GM19372 (cell line): ENCODE measurements around the gene TRDMT1.
"Not testable (repeated sequence)": the region's sequence is repeated elsewhere in the genome, so short reads cannot be mapped to it uniquely, and the experiment has no call there.

ENCODE experiments used
- ATAC-seq: cut with Tn5 transposase; IDR thresholded peaks from one replicate; pipeline ENCODE4 v1.9.1; 2021; ENCODE audit warnings: mild to moderate bottlenecking, low read depth, moderate library complexity; ENCODE audit not compliant: unreplicated experiment

TRDMT1 gene

DNA sequence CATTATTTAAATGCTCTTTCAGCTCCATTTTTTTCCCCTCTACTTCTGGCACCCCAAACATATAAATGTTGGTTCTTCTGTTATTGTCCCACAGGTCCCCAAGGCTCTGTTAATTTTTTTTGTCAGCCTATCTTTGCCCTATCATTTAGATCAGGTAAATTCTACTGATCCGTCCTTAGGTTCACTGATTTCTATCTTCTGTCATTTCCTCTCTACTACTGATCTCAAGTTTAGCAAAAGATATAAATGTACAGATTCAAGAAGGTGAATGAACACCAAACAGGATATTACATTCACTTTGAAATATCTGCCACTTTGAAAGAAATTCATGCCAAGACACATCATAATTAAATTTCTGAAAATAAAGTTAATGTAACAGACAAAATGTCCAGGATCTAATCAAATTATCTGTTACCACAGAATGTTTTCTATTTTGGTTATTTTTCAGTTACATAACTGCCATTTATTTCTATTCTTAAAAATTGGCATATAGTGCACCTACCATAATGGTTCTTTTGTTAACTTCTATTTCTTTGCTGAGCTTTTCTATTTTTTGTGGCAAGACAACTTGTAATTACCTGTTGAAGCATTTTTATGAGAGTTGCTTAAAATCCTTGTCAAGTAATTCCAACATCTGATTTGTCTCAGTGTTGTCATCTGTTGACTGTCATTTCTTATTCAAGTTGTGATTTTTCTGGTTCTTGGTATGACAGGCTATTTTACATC lies 59.8 kb downstream of the TRDMT1 start:
- ATAC-seq, result no peak

DNA sequence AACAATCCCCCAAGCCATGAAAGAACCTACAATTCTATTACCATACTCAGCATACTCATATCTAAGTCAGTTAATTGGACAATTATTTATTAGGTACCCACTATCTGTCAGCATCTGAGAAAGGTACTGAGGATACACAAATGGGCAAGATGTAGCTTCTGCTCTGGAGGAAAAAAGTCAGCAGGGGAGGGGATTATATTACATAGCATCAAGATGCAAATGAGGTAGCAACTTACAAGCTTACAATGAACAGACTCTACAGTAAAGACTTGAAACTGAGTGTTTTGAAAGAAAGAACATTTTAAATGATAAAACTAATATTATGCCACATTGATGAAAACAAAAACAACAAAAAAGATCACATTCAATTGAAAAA lies 61.1 kb downstream of the TRDMT1 start:
- no peak for ATAC-seq

DNA sequence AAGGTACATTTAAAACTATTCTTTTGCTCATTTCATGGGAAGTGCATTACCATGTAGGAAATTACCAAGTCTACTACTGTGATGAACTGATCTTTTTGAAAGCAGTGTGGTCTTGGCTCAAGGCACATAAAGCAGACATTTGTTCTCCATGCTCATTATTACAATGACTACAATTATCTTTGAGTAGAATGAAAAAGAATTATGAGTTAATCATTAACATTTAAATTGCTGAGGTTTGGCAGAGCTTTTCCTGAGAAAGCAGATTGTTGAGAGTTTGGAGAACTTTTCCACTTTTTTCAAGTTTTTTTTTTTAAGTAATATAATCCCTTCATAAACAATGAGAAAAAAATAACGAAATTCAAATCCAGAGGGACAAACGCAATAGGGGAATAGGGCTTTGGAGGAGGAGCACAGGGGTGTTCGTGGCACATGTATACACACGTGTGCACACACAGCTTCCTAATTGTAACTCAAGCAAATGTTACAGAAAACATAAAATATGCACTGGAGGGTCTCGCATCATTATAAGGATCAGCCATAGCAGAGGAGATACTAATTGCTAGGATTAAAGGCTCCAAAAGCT lies 62.9 kb downstream of the TRDMT1 start:
- ATAC-seq, result no peak

DNA sequence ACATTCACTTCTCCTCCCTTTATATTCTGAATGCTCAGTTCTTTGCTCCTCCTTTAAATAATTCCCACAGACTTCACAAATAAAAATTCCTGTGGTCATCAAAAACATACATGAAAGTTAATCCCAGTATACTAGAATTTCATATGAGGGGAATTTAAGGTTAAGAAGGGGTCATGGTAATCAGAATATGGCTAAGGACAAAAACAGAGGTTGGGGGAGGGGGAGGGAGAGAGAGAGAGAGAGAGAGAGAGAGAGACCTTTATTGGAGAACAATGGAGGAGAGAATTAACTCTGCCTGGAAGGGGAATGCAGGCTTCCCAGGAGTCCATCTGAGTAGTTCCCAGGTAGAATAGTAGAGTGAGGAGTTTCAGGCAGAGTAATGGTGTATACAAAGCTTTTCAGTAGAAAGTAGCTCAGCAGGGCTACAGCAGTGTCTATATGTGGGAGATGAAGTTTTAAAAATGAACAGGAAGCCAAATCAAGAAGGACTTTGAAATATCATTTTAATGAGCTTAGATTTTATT lies 66.7 kb downstream of the TRDMT1 start:
- no peak for ATAC-seq

DNA sequence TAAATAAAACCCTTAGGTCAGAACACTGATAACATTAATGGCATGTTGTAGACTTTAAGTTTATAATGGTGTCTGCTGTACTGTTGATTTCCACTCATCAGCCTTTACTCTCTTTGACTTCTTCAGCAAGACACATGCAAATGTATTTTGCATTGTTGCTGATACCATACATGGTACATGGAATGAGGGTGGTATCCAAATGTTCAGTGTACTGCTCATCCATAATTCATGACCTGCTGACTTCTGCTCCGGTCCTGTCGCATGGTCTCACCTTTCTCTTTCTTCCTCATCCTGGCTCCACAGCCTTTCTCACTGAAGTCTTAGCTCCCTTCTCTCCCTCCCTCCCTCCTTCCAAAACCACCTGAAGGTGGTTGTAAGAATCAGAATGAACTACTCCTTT lies 67.2 kb downstream of the TRDMT1 start:
- no peak for ATAC-seq

DNA sequence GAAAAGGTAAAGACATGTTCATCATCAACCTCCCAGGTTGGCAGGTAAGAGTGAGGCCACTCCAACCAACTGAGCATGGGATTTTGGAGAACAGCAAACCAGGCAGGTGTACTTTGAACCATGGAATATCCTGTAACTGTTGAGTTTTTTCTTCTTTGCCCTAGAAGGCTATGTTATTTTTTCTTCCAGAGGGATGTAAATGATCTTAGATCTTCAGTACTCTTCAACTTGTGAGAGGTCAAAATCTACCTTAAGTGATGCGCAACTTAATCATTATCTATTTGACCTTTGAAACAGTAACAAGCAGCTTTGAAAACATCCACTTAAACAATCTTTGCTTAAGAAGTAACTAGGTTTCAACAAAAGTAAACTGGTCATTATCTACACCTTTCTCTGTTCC lies 71.7 kb downstream of the TRDMT1 start, which contains the start of gene CUBN:
Gene CUBN, minus strand, starts transcription at position 71 of the 400 bp plus-strand sequence. Its CDS starts 46 bp downstream, at position 25.
- ATAC-seq, result no peak

DNA sequence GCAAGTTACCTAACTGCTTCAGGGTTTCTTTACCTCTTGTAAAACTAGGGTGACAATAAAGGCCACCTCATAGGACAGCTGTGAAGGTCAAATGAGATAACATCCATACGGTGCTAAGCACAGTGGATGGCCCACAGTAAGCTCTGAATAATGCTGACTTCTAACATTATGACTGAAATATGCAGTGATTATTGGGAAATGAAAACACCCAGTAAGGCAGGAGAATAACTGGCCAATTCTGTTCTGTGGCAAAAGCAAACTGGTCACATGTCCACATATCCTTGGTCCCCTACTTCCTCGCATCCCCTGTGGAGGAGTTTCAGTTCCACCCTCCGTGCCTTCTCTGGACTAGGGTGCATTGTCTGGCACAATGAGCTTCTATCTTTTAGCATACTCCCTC lies 73.2 kb downstream of the TRDMT1 start:
- ATAC-seq, result no peak

DNA sequence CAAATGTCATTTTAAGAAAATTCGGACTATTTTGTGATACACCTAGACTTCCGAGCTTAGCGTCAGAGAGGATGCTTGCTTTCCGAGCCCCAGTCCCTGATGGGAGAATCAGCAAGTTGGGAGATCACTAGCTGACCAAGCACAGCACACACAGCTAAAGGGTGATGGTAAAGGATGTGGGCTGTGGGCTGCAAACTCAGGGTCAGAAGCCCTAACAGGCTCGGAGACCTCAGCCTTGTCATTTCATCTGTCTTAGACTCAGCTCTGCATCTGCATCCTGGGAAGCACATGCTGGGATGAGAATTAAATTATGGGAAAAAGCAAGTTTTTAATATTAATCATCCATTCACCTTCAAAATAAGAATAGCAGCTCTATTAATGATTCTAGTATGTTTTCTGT lies 75.1 kb downstream of the TRDMT1 start:
- no peak for ATAC-seq

DNA sequence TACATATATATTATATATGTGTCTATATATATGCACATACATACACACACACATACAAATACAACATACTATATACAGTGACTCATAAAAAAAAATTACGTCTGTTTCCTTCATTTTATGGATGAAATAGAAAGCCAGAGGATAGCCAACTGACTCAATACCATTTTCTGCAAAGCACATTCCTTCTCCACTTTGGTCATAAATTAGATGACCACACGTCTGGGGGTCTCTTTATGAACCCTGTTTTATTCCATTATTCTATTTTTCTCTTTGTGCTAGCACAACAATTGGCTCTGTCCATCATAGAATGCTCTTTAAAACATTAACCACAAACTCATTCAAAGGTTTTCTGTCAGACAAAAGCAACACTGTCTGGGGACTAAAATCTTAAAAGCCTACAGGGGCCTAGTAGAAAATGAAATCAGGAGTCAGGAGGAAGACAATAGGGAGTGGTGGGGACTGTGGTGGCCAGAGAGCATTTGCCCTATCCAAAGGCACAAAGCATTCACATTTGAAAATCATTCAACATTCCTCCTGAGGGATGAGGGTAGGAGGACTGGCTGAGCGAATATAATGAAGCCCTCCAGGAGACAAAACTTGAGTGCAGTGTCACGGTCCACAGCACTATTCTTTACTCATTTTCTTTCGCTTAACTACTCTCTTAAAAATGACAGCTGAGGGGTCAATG lies 76.1 kb downstream of the TRDMT1 start:
- ATAC-seq, result no peak

DNA sequence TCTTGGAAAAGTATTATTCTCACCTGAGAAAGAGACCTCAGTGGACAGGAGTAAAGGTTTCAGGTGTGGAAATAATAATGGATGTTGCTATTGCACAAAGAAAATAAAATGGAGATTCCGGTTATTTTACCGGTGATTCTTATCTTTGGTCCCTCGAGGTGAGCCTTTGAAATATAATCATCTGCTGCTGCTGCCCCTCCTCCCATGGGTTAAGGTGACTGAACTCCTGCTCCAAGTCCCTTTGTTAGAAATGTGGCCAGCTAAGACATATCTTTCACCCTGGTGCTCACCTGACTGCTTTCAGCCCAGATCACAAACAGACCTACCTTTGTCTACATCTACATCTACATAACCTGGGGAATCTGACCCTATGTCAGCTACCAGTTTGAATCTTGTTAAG lies 77.5 kb downstream of the TRDMT1 start:
- ATAC-seq, result no peak

DNA sequence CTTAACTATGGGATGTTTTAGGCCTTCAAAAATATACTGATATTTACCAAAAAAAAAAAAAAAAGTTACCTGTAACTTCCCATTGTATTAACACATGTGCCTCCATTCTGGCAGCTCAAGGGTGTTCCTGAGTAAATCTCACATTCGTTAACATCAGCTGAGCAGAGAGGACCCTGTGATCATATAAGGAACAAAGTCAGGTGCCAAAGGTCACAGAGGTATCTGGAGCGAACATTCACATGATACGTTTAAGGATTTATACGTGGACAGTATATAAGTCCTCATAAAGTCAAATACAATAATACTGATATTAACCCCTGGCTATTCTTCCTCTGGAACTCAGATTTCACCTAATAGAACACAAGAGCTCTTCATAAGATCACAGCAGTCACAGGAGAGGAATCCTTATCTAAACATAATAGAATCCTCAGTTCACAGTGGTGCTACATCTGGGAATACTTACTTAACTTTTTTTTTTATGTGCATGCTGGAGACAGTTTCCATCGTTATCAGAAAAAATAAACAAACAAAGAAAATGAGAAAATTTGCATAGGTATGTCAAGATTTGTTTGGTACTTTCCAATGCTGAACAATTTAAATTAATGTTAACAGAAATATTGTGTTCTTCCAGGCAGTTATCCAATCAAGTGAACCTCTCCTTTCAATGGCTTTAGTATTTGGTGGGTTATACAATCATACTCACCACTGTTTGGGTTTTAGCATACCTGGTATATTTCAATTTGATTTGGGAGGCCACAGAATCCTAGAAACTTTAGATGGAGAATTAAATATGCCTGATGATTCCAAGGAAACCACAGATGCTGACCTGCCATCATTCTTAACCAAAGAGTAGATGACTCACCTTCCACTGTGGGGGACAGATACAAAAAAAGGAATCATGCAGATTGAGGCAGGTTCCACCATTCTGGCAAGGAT lies 78.5 kb downstream of the TRDMT1 start:
- no peak for ATAC-seq

DNA sequence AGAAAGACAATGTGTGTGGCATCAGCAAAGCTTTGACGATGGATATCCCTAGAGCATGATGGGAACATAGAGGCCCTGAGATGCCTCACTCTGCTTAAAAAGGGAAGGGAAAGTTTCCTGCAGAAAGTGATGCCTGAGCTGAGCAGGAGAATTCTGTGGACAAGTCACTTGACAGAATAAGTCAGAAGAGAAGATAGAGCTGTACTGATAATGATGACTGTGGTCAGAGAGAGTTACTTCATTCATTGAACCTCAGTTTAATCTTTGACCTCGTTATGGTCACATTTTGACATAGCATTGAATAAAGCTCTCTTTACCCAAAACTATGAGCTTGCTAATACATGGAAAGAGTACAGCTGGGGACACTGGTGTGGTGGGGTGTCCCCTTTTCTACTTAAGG lies 79.4 kb downstream of the TRDMT1 start:
- ATAC-seq, result no peak

DNA sequence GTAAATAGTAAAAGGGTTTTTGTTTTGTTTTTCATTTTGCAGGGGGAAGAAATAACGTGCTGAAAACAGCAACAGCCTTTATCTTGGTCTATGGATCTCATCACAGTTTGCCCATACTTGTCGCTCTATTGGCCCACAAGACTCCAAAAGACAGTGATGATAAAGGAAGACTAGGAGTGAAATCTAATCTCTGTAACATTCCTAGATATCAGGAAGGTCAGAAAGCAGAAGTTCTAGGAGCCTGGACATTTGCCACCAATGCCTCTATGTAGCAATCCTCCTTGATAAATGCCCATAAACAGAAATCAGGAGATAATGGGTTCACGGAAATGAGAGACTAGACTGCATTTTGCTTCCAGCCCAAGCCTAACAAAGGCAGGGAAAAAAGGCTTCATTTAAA lies 80.8 kb downstream of the TRDMT1 start:
- no peak for ATAC-seq

DNA sequence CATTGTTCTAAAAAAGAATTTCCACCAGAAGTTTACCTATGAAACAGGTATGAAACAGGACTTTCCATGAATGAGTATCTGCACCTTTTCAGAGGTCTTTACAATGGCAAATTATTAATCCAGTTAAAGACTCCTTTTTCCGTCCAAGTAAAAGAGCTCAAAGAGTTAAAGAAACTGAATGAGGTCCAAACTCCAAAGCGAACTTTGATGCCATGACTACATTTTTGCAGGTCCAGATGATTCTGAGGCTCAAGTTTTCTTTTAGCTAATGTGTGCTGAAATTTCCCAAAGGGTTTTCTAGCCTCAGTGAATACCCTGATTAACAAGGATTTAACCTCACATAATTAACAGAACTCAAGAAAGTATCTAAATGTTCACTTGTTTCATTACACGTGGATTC lies 81.6 kb downstream of the TRDMT1 start:
- no peak for ATAC-seq

DNA sequence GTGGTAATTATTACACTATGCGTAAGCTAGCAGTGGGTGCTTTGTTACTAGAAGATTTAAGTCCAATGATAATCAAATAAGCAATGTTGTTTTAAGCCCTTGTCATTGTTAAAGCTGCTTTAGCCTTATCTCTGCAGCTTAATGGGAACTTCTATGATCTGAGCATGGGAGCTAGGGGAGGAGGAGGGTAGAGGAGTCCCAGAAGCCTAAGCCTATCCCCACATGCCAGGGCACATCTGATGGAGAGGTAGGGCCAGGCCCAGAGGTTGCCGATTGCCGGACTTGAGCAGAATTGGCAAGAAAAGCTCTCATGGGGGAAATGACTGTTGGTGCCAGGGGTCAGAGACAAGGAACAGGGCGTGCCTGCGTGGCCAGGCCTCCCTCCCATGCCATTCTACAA lies 85.3 kb downstream of the TRDMT1 start:
- no peak for ATAC-seq

DNA sequence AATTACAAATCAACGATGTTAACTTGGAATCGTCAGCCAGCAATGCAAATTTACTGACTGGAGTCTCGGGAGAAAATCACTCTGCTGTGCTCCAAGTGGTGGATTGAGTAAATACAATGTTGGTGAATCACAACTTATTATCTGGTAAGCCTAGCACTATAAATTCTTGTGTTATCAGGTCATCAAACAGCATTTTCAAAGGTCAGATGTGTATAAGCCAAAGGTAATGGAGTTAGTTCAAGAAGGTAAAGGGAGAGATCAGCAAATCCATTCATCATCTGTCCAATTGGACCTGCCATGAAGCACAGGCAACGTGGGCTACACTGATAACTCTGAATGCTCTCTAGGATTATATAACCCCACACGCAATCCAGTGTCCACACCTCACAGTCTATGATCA lies 85.8 kb downstream of the TRDMT1 start:
- no peak for ATAC-seq

DNA sequence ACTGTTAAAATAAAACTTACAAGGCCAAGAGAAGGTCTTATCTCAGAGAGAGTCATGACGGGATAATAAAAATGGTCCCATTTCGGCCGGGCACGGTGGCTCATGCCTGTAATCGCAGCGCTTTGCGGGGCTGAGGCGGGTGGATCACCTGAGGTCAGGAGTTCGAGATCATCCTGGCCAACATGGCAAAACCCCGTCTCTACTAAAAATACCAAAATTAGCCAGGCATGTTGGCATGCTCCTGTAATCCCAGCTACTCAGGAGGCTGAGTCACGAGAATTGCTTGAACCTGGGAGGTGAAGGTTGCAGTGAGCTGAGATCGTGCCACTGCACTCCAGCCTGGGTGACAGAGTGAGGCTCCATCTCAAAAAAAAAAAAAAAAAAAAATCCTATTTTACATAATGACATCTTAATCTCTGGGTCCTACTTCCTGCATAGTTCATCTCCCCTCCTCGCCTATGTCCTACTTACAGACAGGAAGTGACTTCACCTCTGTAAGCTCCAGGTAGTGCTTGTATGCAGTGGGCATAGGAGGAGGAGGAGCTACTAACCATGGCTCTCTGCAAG lies 86.5 kb downstream of the TRDMT1 start:
- ATAC-seq, result not testable (repeated sequence)

DNA sequence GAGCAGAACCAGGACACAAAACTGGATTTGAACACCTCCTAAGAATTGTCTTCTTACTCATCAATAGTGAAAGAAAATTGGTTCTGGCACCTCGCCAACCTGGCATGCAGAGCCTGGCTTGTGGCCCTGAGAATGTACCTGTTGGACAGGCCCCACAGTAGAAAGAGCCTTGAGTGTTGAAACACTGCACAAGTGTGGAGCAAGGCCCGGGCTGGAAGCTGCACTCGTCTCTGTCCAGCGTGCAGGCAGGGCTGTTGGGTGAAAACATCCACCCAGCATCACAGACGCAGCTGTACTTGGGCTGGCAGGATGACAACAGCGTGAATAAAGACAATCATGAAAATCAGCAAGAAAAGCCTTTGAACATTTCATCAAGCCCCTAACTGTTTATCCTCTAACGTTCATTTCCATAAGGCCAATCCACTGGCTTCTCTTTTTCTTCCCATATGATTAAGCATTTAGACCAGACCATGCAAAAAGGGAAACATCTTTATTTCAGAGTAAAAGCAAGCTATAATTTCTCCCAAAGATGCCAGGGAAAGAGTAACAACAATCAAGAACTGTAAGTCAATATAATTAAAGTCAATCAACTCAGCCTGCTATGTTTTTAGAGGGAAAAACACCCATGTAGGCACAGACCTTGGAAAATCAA lies 87.5 kb downstream of the TRDMT1 start:
- ATAC-seq, result no peak

DNA sequence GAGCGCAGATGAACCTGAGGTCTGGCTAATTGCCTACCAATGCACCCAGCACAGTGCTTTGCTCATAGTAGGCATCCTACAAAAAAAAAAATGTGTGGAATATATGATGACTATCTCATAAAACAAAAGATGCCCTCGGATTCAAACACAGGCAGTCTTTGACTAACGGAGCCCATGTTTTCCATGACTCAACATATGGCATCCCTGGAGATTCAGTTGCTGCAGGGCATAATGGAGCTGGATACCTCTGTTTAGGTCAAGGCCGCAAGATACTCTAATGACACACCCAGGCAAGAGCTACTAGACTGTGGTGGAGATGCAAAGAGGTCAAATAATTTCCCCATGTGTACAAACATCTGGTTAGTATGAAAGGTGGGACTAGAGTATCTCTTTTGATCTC lies 88.1 kb downstream of the TRDMT1 start:
- no peak for ATAC-seq

DNA sequence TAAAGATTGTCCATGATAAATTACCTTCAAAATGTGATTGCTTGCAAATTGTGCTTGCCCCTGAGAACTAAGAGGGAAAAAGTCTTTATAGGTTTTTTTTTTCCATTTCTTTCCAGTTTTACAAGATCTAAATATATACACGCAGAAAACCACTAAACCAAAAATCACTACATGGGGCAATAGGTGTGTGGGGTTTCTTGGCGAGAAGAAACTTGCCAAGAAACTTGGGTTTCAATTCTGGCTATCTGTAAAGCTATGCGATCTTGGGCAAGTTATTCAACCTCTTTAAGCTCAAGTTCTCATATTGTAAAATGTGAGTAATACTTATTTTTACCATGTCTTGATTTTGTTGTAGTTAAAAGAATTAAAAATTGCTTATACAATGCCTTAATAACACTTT lies 88.9 kb downstream of the TRDMT1 start:
- no peak for ATAC-seq
